HCT116 (cell line): ENCODE measurements around the gene WNT5B. TPM values are rescaled to one million over a fixed set of nuclear protein-coding genes. Genes with fewer than 3 reads are reported as not detected.
A peak's percentile ranks its signal among the peaks of the same experiment; 100 is the strongest.

Experiments used
- ATAC-seq: fragments of 200-7000 bp; cut with Tn5 transposase; 2 replicates; pipeline ENCODE4 v1.9.1; 2020; ENCODE audit warnings: mild to moderate bottlenecking, moderate library complexity
- BruUV-seq: library from RNA; stranded (reverse); fragments of 400-500 nt; replicated peaks from 2 replicates; lab custom pipeline; 2021; lab: Mats Ljungman, UMichigan
- CTCF ChIA-PET: fragments of 300-600 bp; sonication (Branson Sonifier 250); formaldehyde crosslinking; loops from one replicate; lab custom pipeline; 2021; ENCODE audit warnings: antibody characterized with exemption; lab: Charles Lee
- POLR2A ChIA-PET: fragments of 300-600, 350-600 bp; sonication (Branson Sonifier 250); formaldehyde crosslinking; loops from one replicate; lab custom pipeline; 2021; ENCODE audit warnings: antibody characterized with exemption; lab: Charles Lee
- RAD21 ChIA-PET, 2 experiments: fragments of 300-600 bp; sonication (Branson Sonifier 250); formaldehyde crosslinking; loops; one replicate each; lab custom pipeline; 2023; ENCODE audit warnings: low total read pairs in 2 of 2; ENCODE audit not compliant: uncharacterized antibody in 2 of 2, unreplicated experiment in 2 of 2, low non-redundant PET in 1 of 2; lab: Charles Lee
- DNase-seq: peaks from one replicate; pipeline ENCODE4 v3.0.0-alpha.2; 2010; ENCODE audit warnings: low read depth, low spot score
- H2AFZ ChIP-seq: fragments of 200-600 bp; shearing (Covaris generic), sonication (generic); 2 replicates; pipeline ENCODE4 v1.6.1; 2017; ENCODE audit warnings: low read depth, mixed run types, mixed read lengths, antibody characterized with exemption, low read length; ENCODE audit not compliant: poor library complexity, severe bottlenecking
- H3K27ac ChIP-seq: 2 replicates; pipeline ENCODE4 v1.5.1; 2012; ENCODE audit warnings: low read depth, low read length
- H3K27me3 ChIP-seq: fragments of 200-600 bp; sonication (generic); 2 replicates; pipeline ENCODE4 v1.6.1; 2016; ENCODE audit warnings: mixed run types, low read length, mixed read lengths; ENCODE audit not compliant: insufficient read depth
- H3K36me3 ChIP-seq, 2 experiments: fragments of 200-500 bp in 1 of 2; fragments of 200-600 bp in 1 of 2; sonication (Bioruptor generic) in 1 of 2; sonication (generic) in 1 of 2; 2 replicates each; pipeline versions ENCODE4 v1.5.1 to v1.6.1; 2014 to 2016; ENCODE audit warnings: low read length in 2 of 2, inconsistent platforms in 1 of 2, mixed read lengths in 1 of 2, mixed run types in 1 of 2; ENCODE audit not compliant: insufficient read depth in 2 of 2, control insufficient read depth in 1 of 2
- H3K4me1 ChIP-seq, 2 experiments: fragments of 200-600 bp in 1 of 2; sonication (generic) in 1 of 2; 2 replicates each; pipeline versions ENCODE4 v1.5.1 to v1.6.1; 2012 to 2017; ENCODE audit warnings: low read length in 2 of 2, inconsistent platforms in 1 of 2, mild to moderate bottlenecking in 1 of 2, mixed read lengths in 1 of 2, mixed run types in 1 of 2, moderate library complexity in 1 of 2; ENCODE audit not compliant: insufficient read depth in 2 of 2, control insufficient read depth in 1 of 2
- H3K4me2 ChIP-seq: fragments of 200-600 bp; sonication (generic); 2 replicates; pipeline ENCODE4 v1.6.1; 2017; ENCODE audit warnings: mixed run types, low read length, mixed read lengths
- H3K4me3 ChIP-seq, 2 experiments: fragments of 200-600 bp in 1 of 2; sonication (generic) in 1 of 2; replicated peaks in 1 of 2; 2 replicates each; pipeline ENCODE4 v1.5.1; 2011 to 2016; ENCODE audit warnings: low read length in 2 of 2, control low read depth in 1 of 2, low read depth in 1 of 2, mild to moderate bottlenecking in 1 of 2, mixed read lengths in 1 of 2, mixed run types in 1 of 2
- H3K79me2 ChIP-seq: fragments of 200-600 bp; sonication (generic); 2 replicates; pipeline ENCODE4 v1.6.1; 2017; ENCODE audit warnings: mild to moderate bottlenecking, mixed run types, low read length, moderate library complexity, mixed read lengths; ENCODE audit not compliant: insufficient read depth
- H3K9ac ChIP-seq: fragments of 200-600 bp; sonication (generic); 2 replicates; pipeline ENCODE4 v1.6.1; 2016; ENCODE audit warnings: low read length, mixed read lengths
- H3K9me2 ChIP-seq: fragments of 200-600 bp; sonication (generic), shearing (Covaris generic); 2 replicates; pipeline ENCODE4 v1.6.1; 2017; ENCODE audit warnings: mixed run types, mild to moderate bottlenecking, moderate library complexity; ENCODE audit not compliant: insufficient read depth
- H3K9me3 ChIP-seq, 2 experiments: fragments of 200-500 bp in 1 of 2; fragments of 200-600 bp in 1 of 2; sonication (Bioruptor generic) in 1 of 2; sonication (generic) in 1 of 2; 2 replicates each; pipeline ENCODE4 v1.6.1; 2014 to 2017; ENCODE audit warnings: low read length in 2 of 2, mixed read lengths in 2 of 2, inconsistent platforms in 1 of 2, low read depth in 1 of 2, mild to moderate bottlenecking in 1 of 2, mixed run types in 1 of 2, moderate library complexity in 1 of 2; ENCODE audit not compliant: control insufficient read depth in 1 of 2, insufficient read depth in 1 of 2
- H4K20me1 ChIP-seq: fragments of 200-600 bp; sonication (generic), shearing (Covaris generic); 2 replicates; pipeline ENCODE4 v1.6.1; 2017; ENCODE audit warnings: mixed run types, mild to moderate bottlenecking, moderate library complexity; ENCODE audit not compliant: insufficient read depth
- CBX3 ChIP-seq: IDR thresholded peaks from 2 replicates; pipeline ENCODE4 v1.6.1; 2012; ENCODE audit warnings: low read depth
- FOSL1 ChIP-seq: IDR thresholded peaks from 2 replicates; pipeline ENCODE4 v1.6.1; 2012; ENCODE audit warnings: low read depth
- MAX ChIP-seq: IDR thresholded peaks from 2 replicates; pipeline ENCODE4 v1.6.1; 2012
- SIN3A ChIP-seq: IDR thresholded peaks from 2 replicates; pipeline ENCODE4 v1.6.1; 2012; ENCODE audit warnings: low read depth
- SP1 ChIP-seq: IDR thresholded peaks from 2 replicates; pipeline ENCODE4 v1.6.1; 2012; ENCODE audit warnings: low read depth
- intact Hi-C: fragments of 100-400 bp; cut with micrococcal nuclease; formaldehyde crosslinking; loops from 2 replicates; pipeline ENCODE4 v1.10.0; 2022
- total RNA-seq: library from RNA; stranded (reverse); gene quantifications from one replicate; pipeline ENCODE4 v1.2.1, GENCODE V29; 2021; ENCODE audit not compliant: unreplicated experiment
- TF ChIP-seq, protein P1 (sequence below): IDR thresholded peaks from 2 replicates; pipeline ENCODE4 v1.6.1; 2011; ENCODE audit warnings: mild to moderate bottlenecking, low read length, moderate library complexity; ENCODE audit not compliant: insufficient replicate concordance; ENCODE audit errors: extremely low read depth

WNT5B gene
- total RNA-seq, 1 experiment from 2014 or later = 0.52 TPM

DNA sequence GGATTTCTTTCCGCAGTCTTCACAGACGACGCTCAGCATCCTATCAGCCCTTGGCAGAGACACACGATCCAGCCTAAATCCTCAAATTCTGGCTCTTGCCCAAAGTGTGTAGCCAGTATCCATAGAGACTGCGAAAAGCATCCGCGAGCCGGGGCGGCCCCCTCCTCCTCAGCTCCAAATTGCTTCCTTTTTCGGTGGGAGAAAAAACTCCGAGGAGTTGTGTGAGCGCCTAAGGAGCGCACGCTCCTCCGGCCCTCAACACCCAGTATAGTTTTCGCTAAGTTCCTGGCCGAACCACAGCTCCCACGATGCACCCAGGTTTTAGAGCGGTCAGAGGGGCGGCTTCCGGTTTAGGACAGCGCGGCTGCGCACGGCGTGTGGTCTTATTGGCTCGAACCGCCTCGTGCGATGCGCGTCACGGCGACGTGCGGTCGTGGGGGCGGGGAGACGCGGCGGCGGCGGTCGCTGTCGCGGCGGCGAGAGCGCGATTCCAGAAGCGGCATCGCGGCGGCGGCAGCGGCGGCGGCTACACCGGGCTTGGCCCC is 61.6 kb downstream of the WNT5B start, which contains the start of gene ADIPOR2 (continued):
- TF ChIP-seq, protein P1, sequence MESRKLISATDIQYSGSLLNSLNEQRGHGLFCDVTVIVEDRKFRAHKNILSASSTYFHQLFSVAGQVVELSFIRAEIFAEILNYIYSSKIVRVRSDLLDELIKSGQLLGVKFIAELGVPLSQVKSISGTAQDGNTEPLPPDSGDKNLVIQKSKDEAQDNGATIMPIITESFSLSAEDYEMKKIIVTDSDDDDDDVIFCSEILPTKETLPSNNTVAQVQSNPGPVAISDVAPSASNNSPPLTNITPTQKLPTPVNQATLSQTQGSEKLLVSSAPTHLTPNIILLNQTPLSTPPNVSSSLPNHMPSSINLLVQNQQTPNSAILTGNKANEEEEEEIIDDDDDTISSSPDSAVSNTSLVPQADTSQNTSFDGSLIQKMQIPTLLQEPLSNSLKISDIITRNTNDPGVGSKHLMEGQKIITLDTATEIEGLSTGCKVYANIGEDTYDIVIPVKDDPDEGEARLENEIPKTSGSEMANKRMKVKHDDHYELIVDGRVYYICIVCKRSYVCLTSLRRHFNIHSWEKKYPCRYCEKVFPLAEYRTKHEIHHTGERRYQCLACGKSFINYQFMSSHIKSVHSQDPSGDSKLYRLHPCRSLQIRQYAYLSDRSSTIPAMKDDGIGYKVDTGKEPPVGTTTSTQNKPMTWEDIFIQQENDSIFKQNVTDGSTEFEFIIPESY = peak; percentile 20

DNA sequence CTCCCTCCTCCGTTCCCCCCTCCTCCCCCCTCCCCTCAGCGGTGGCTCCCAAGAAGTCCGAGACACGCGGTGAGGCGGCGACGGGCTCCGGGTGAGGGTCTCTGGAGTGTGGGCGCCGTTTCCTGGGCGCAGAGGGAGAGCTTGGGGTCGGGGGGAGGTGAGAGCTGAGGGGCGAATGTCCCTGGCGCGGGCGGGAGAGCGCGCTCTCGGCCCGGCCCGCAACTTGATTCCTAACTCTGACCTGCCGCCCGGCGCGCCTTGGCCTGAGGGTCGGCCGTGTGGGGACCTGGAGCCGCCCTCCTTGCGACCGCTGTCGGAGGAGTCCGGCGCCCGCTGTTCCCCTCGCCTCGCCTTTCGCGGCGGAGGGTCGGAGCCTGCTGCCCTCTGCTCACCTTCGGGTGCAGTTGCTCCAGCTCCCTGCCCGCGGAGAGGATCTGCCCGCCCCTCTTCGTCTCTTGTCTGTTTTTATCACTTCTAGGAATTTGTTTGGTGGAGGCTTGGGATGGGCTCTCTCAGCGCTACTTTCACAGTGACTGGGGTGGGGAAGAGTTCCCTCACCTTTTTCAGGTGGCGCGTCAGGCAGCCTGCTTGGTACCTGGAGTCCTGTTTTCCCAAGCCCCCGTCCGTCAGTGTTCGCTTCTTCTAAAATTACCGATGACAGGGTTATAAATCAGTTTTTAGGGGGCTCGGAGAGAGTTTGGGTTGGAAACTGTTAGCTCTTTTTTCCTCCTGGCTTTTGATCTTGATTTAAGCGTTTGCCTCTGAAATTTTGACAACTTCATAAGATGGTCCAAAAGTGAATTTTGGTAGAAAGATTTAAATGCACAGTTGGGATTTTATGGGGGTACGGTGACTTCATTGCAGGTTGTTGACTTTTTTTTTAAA is 62.3 kb downstream of the WNT5B start:
- BruUV-seq = no TSS peak

More for the DNA sequence above, 62.3 kb downstream of the WNT5B start:
- Histone ChIP-seq H3K79me2 (peaks cover 52% of the 10 kb centered on the region), H3K9ac (peak overlapping the region; percentile 92), H3K9me2 (no peaks in the 10 kb centered on the region), H3K4me2 (peak overlapping the region; percentile 90), H3K36me3 (no peaks in the 10 kb centered on the region; a peak in 1 of 4 replicates), H3K4me3 (peak overlapping the region; percentile 80 to 83), H3K27ac (peak overlapping the region; percentile 81), H2AFZ (no peak overlapping the region), H3K9me3 (no peaks in the 10 kb centered on the region), H3K27me3 (no peaks in the 10 kb centered on the region), H4K20me1 (0 out of 2 replicates have a peak, but pooled peaks cover 5% of the 10 kb centered on the region), H3K4me1 (peaks cover 12 to 15% of the 10 kb centered on the region in 2 experiments)
- RAD21 ChIA-PET = no interaction called here
- TF ChIP-seq FOSL1 = no peak
- TF ChIP-seq MAX = no peak
- no peak; the same call in 1 of the 2 replicates for TF ChIP-seq CBX3
- TF ChIP-seq SIN3A = no peak
- no peak for TF ChIP-seq SP1
- peak; percentile 59 for ATAC-seq
- intact Hi-C loops = loop anchor here (2.0 kb wide), 1 partner anchor 29 kb away; no protein-coding TSS in a partner anchor
- POLR2A ChIA-PET = interaction anchor here (0.5 to 1.6 kb wide), 8 partner anchors 9 to 73 kb away, joined by 3 to 9 read pairs (median 3); no protein-coding TSS in a partner anchor
- CTCF ChIA-PET = interaction anchor here (0.9 to 1.1 kb wide), 2 partner anchors 57 to 100 kb away, joined by 3 to 4 read pairs; no protein-coding TSS in a partner anchor
- DNase-seq = no peak
